Measurements from ENCODE around the gene SLC51B. TPM values are rescaled to one million over a fixed set of nuclear protein-coding genes. Genes with fewer than 3 reads are reported as not detected.
A peak's percentile ranks its signal among the peaks of the same experiment; 100 is the strongest.

Gene SLC51B
- polyA plus RNA-seq, 1 donor from 2014 or later: not detected

- Histone ChIP-seq H3K27ac (ENCODE audit: low read length) (no peak overlapping the region), H2AFZ (ENCODE audit: low read depth, low read length) (no peak overlapping the region)
These were observed 12.2 kb upstream of the SLC51B start for GRCh38 chr15:65032801-65033537.

GRCh38 chr15:65033659-65034269 is 11.4 kb upstream of the SLC51B start:
- no peak overlapping the region for H3K9ac ChIP-seq (ENCODE audit: low read length)
- H4K20me1 ChIP-seq (ENCODE audit: insufficient read depth): no peaks in the 10 kb centered on the region
- no peak overlapping the region for H3K4me2 ChIP-seq (ENCODE audit: low read length)
- no peaks in the 10 kb centered on the region for H3K36me3 ChIP-seq (ENCODE audit: insufficient read depth, low read length)
- H3K27me3 ChIP-seq (ENCODE audit: insufficient read depth, low read depth, low read length): no peaks in the 10 kb centered on the region
- no peaks in the 10 kb centered on the region for H3K9me3 ChIP-seq (ENCODE audit: low read length)
- H3F3A ChIP-seq (ENCODE audit: insufficient read depth, low read length, poor library complexity, severe bottlenecking): no peaks in the 10 kb centered on the region
- no peaks in the 10 kb centered on the region for H3K9me2 ChIP-seq (ENCODE audit: insufficient read depth, low read length)
- peak; percentile 92 for TF ChIP-seq RAD21 (conservative IDR thresholded peaks at IDR 0.05)
- TF ChIP-seq TAF1 (IDR thresholded peaks at IDR 0.05; ENCODE audit: low read depth): no peak
- TF ChIP-seq POLR2AphosphoS5 (IDR thresholded peaks at IDR 0.05): no peak
- peak; percentile 89 for TF ChIP-seq SMC3 (conservative IDR thresholded peaks at IDR 0.05; ENCODE audit: poor library complexity)
- TF ChIP-seq CTCF (IDR thresholded peaks at IDR 0.05; ENCODE audit: poor library complexity, severe bottlenecking): peak; percentile 89
- peak; percentile 57 for TF ChIP-seq MXI1 (conservative IDR thresholded peaks at IDR 0.05; ENCODE audit: poor library complexity, severe bottlenecking)
- H2AFZ ChIP-seq (ENCODE audit: low read depth, low read length): no peak overlapping the region
- H3K79me2 ChIP-seq (replicated peaks; ENCODE audit: insufficient read depth, low read length): peaks cover 1% of the 10 kb centered on the region
- H3K27ac ChIP-seq (ENCODE audit: low read length): no peak overlapping the region
- no peak overlapping the region for H3K4me3 ChIP-seq (ENCODE audit: low read length)

More at GRCh38 chr15:65032801-65033537, 12.2 kb upstream of the SLC51B start:
- Histone ChIP-seq H3K4me3 (ENCODE audit: low read length) (no peak overlapping the region), H3F3A (ENCODE audit: insufficient read depth, low read length, poor library complexity, severe bottlenecking) (no peaks in the 10 kb centered on the region), H3K27me3 (ENCODE audit: insufficient read depth, low read depth, low read length) (no peaks in the 10 kb centered on the region), H3K79me2 (replicated peaks; ENCODE audit: insufficient read depth, low read length) (peaks cover 3% of the 10 kb centered on the region), H3K4me2 (ENCODE audit: low read length) (no peak overlapping the region), H3K9ac (ENCODE audit: low read length) (no peak overlapping the region), H3K9me3 (ENCODE audit: low read length) (no peaks in the 10 kb centered on the region), H3K36me3 (ENCODE audit: insufficient read depth, low read length) (no peaks in the 10 kb centered on the region), H3K9me2 (ENCODE audit: insufficient read depth, low read length) (no peaks in the 10 kb centered on the region), H4K20me1 (ENCODE audit: insufficient read depth) (no peaks in the 10 kb centered on the region)
- TF ChIP-seq SMC3 (conservative IDR thresholded peaks at IDR 0.05; ENCODE audit: poor library complexity) (no peak), CTCF (IDR thresholded peaks at IDR 0.05; ENCODE audit: poor library complexity, severe bottlenecking) (peak; percentile 15)

GRCh38 chr15:65034719-65035118 is 10.5 kb upstream of the SLC51B start:
- Histone ChIP-seq H3K9ac (ENCODE audit: low read length) (no peak overlapping the region), H3K4me3 (ENCODE audit: low read length) (no peak overlapping the region), H2AFZ (ENCODE audit: low read depth, low read length) (no peak overlapping the region), H3K36me3 (ENCODE audit: insufficient read depth, low read length) (no peaks in the 10 kb centered on the region), H3F3A (ENCODE audit: insufficient read depth, low read length, poor library complexity, severe bottlenecking) (no peaks in the 10 kb centered on the region), H3K27ac (ENCODE audit: low read length) (no peak overlapping the region), H3K9me2 (ENCODE audit: insufficient read depth, low read length) (no peaks in the 10 kb centered on the region), H3K79me2 (replicated peaks; ENCODE audit: insufficient read depth, low read length) (no peaks in the 10 kb centered on the region), H3K9me3 (ENCODE audit: low read length) (no peaks in the 10 kb centered on the region), H3K27me3 (ENCODE audit: insufficient read depth, low read depth, low read length) (no peaks in the 10 kb centered on the region), H4K20me1 (ENCODE audit: insufficient read depth) (no peaks in the 10 kb centered on the region), H3K4me2 (ENCODE audit: low read length) (no peak overlapping the region)
- TF ChIP-seq POLR2AphosphoS5 (IDR thresholded peaks at IDR 0.05) (no peak), EZH2 (IDR thresholded peaks at IDR 0.05; ENCODE audit: borderline replicate concordance, insufficient read depth, low read length, poor library complexity, severe bottlenecking) (no peak), TAF1 (IDR thresholded peaks at IDR 0.05; ENCODE audit: low read depth) (no peak), RAD21 (conservative IDR thresholded peaks at IDR 0.05) (no peak), SMC3 (conservative IDR thresholded peaks at IDR 0.05; ENCODE audit: poor library complexity) (no peak), EP300 (conservative IDR thresholded peaks at IDR 0.05; ENCODE audit: poor library complexity, severe bottlenecking) (no peak)

Data from neural cell (in vitro differentiated cells).